ENCODE results near the gene LOXL1. TPM values are rescaled to one million over a fixed set of nuclear protein-coding genes. Genes with fewer than 3 reads are reported as not detected.

The LOXL1 gene
- total and polyA plus RNA-seq, 3 donors from 2014 or later = 13.9 to 56.8 (median 14.9) TPM

DNA sequence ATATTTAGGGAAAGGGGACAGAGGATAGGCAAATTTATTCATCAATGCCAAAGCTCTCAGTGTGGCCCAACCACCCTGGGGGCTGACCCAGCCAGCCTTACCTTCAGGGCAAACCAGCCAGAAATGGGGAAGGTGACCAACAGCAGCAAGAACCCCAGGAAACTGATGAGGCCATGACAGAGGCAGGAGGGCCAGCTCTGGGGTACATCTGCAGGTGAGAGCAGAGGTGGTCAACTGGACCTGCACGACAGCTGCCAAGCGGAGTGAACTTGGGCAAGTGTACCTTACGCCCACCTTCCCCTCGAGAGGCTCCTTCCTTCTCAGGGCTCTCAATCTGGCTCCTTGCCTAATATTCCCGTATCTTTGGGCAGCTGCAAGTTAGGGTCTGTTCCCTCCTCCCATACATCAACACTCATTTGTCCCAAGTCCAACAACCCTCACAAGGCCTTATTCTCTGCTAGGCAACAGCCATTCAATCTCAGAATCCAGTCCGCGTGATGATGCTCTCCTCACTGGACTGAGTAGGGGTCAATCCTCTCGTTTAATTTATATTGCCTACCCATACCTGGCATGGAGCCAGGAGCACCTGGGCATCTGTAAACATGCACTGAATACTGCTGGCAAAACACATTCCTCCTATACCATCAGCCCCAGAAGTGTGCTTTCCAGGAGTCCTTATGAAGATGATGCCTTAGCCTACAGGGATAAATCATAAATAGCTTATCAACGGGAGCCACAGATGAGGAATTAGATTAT lies 64.2 kb downstream of the LOXL1 start:
- Histone ChIP-seq H3K4me3 (no peak overlapping the region), H3K4me1 (peaks cover 46% of the 10 kb centered on the region), H3K27me3 (no peaks in the 10 kb centered on the region), H3K36me3 (ENCODE audit: low read depth, missing control alignments) (no peaks in the 10 kb centered on the region), H3K27ac (peak overlapping the region; percentile 73 to 75), H3K9me3 (no peaks in the 10 kb centered on the region)
- no peak for DNase-seq
- WGBS, 2 donors = 71 to 74% methylated on average over 9 of the region's 9 CpGs
- TF ChIP-seq CTCF (IDR thresholded peaks at IDR 0.05) = no peak
- TF ChIP-seq POLR2A (IDR thresholded peaks at IDR 0.05) = no peak
- intact Hi-C loops (cut with DNase I; ENCODE audit: low total_unique reads) = no loop called here

DNA sequence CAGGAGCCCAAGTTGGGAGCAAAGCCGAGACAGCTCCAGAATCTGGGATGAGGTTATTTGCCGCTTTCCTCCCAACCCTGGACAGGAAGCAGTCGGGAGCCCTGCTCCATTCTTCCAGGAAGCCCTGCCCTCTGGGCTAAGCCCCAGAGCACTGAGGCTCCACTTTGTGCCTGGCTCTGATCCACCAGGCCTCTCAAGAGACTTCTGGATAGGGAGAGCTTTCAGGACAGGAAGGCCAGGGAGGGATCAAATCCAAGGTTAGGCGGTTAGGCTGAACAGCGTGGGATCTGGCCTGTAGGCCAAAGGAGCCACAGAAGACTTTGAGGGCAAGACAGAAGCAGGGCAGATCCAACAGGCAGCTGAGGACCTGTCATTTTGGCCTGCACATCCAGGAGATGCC lies 65.0 kb downstream of the LOXL1 start:
- intact Hi-C loops (cut with DNase I; ENCODE audit: low total_unique reads) = no loop called here
- H3K36me3 ChIP-seq (ENCODE audit: low read depth, missing control alignments) = no peaks in the 10 kb centered on the region
- H3K9me3 ChIP-seq = no peaks in the 10 kb centered on the region
- H3K4me1 ChIP-seq = peaks cover 48% of the 10 kb centered on the region
- H3K27ac ChIP-seq = peak overlapping the region; percentile 73 to 75
- H3K4me3 ChIP-seq = peak overlapping the region; percentile 77 to 88
- peak; percentile 79 for DNase-seq
- TF ChIP-seq POLR2A (IDR thresholded peaks at IDR 0.05) (no peak), CTCF (IDR thresholded peaks at IDR 0.05) (no peak)
- WGBS, 2 donors = 5 to 11% methylated on average over 4 to 5 of the region's 5 CpGs
- no peaks in the 10 kb centered on the region for H3K27me3 ChIP-seq

DNA sequence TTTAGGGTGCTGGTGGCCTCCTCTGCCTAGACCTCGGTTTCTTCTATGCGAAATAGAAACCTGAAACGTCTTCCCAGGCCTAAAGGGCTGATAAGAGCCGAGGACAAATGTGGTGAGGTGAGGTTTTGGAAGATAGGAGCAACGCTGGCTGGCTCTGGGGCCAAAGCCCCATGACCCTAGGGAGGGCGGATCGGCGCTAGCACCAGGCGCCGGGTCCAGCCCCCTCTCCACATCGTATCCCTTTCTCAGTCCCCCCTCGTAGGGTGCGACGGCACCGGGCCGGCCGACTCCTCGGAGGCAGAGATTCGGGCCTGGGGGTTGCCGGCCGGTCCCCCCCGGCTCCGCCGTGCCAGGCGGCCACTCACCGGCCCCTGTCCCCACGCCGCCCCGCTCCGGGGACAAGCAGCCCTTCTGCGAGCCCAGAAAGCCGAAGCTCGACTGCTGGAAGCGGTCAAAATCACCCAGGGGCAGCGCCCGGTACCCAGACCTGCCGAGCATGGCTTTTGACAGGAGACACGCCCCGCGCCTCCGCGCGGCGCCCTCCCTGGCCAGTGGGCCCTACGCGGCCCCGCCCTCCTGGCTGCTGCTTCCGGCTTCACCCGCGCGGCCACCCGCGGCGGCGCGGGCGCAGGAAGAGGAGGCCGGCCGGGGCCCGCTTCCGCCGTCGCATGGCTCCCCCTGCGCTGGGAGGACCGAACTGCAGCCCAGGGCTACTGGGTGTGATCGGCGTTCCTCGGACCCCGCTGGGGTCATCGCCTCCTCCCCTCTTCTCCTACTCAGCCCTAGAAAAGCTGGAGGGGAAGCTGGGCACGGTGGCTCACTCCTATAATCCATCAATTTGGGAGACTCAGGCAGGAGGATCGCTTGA lies 65.7 kb downstream of the LOXL1 start, which contains the start of gene STOML1:
Gene STOML1, minus strand, starts transcription at position 570 of the 868 bp plus-strand sequence. Its CDS starts 72 bp downstream, at position 498.
- Histone ChIP-seq H3K4me1 (peaks cover 53% of the 10 kb centered on the region), H3K27me3 (no peaks in the 10 kb centered on the region), H3K36me3 (ENCODE audit: low read depth, missing control alignments) (no peaks in the 10 kb centered on the region), H3K4me3 (peak within 1 kb of the TSS; percentile 77 to 88), H3K9me3 (no peaks in the 10 kb centered on the region), H3K27ac (peak within 1 kb of the TSS; percentile 73 to 75)
- TF ChIP-seq CTCF (IDR thresholded peaks at IDR 0.05) (peak; percentile 89 to 98 (median 94)), POLR2A (IDR thresholded peaks at IDR 0.05) (no peak)
- WGBS, 2 donors = 1 to 2% methylated on average over 18 to 67 of the region's 72 CpGs
- intact Hi-C loops (cut with DNase I; ENCODE audit: low total_unique reads) = no loop called here
- DNase-seq = peak; percentile 95

DNA sequence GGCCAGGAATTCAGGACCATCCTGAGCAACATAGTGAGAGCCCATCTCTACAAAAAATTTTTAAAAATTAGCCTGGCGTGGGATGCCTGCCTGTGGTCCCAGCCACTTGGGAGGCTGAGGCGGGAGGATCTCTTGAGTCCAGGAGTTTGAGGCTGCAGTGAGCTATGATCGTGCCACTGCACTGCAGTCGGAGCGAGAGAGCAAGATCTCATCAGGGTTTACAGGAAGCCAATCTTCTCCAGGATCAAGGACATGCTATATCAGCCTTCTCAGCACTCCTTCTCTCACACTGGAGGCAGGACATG lies 66.3 kb downstream of the LOXL1 start:
- Histone ChIP-seq H3K27me3 (no peaks in the 10 kb centered on the region), H3K4me3 (peak overlapping the region in 1 of 2 donors; percentile 88), H3K4me1 (peaks cover 53% of the 10 kb centered on the region), H3K9me3 (no peaks in the 10 kb centered on the region), H3K36me3 (ENCODE audit: low read depth, missing control alignments) (no peaks in the 10 kb centered on the region), H3K27ac (peak overlapping the region; percentile 58 to 75)
- DNase-seq = no peak
- intact Hi-C loops (cut with DNase I; ENCODE audit: low total_unique reads) = no loop called here
- TF ChIP-seq CTCF (IDR thresholded peaks at IDR 0.05) (no peak), POLR2A (IDR thresholded peaks at IDR 0.05) (no peak)
- 58 to 64% methylated on average over 5 of the region's 5 CpGs for WGBS, 2 donors

Data from testis (tissue), 3 donors.